Esophagus muscularis mucosa (tissue), 3 donors: ENCODE data around the gene COL6A1.

Source experiments
- POLR2A ChIP-seq: fragments of 450-650 bp; IDR thresholded peaks from one replicate; pipeline ENCODE4 v1.6.1; 2017; ENCODE audit warnings: antibody characterized with exemption, moderate library complexity, mild to moderate bottlenecking, low read depth
- TF ChIP-seq, protein P1 (sequence below), 3 experiments: fragments of 200-600 bp in 2 of 3; fragments of 450-650 bp in 1 of 3; sonication (generic) in 2 of 3; IDR thresholded peaks; one replicate each; pipeline ENCODE4 v1.5.1; 2017 to 2019; ENCODE audit warnings: antibody characterized with exemption in 3 of 3, mild to moderate bottlenecking in 2 of 3, moderate library complexity in 1 of 3

GRCh38 chr21:45994086-45994661, 12.6 kb downstream of the COL6A1 start:
- TF ChIP-seq POLR2A, result no peak
- TF ChIP-seq, protein P1, sequence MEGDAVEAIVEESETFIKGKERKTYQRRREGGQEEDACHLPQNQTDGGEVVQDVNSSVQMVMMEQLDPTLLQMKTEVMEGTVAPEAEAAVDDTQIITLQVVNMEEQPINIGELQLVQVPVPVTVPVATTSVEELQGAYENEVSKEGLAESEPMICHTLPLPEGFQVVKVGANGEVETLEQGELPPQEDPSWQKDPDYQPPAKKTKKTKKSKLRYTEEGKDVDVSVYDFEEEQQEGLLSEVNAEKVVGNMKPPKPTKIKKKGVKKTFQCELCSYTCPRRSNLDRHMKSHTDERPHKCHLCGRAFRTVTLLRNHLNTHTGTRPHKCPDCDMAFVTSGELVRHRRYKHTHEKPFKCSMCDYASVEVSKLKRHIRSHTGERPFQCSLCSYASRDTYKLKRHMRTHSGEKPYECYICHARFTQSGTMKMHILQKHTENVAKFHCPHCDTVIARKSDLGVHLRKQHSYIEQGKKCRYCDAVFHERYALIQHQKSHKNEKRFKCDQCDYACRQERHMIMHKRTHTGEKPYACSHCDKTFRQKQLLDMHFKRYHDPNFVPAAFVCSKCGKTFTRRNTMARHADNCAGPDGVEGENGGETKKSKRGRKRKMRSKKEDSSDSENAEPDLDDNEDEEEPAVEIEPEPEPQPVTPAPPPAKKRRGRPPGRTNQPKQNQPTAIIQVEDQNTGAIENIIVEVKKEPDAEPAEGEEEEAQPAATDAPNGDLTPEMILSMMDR (IDR thresholded peaks at IDR 0.05), result no peak
